GM12872 (cell line): ENCODE data around the gene FUBP3.

Experiments used
- CTCF ChIP-seq: IDR thresholded peaks from 3 replicates; pipeline ENCODE4 v1.5.1; 2011; ENCODE audit warnings: low read depth, mild to moderate bottlenecking, low read length, moderate library complexity; ENCODE audit not compliant: insufficient read depth

FUBP3 gene

GRCh38 chr9:130626249-130626996, 47.0 kb downstream of the FUBP3 start:
- no peak for TF ChIP-seq CTCF

- TF ChIP-seq CTCF = no peak
Measured at GRCh38 chr9:130627051-130627450, 47.7 kb downstream of the FUBP3 start.

- TF ChIP-seq CTCF = no peak
Measured at GRCh38 chr9:130627896-130628792, 48.8 kb downstream of the FUBP3 start.

DNA sequence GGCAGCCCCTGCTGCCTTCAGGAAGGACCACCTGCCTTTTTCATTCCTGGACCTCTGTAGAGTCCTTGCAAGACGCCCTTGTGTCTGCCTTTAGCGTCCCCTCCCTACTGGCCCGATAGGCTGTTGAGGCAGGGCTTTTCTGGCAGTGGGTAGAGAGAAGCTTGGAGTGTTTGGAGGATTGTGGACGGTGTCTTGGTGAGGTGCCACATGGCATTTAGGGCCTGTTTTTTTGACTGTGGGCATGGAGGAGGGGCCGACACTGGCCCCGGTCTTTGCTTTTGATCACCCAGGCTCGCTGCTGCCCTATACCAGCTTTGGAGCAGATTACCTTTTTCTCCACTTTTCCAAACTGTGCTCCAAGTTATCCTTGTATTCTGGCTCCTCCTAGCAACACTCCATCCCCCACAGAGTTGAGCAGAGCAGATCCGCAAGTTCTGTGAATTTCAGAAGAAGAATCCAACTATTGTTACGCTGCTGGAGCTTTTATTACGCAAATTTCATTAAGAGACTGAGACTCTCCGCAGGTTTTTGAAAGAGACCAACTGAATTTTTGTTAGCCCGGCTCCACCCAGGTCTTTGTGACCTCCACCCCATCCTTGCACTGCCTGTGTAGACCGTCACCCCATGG, 50.2 kb downstream of the FUBP3 start:
- no peak for TF ChIP-seq CTCF

- no peak for TF ChIP-seq CTCF
Measured at GRCh38 chr9:130630071-130630450, 50.7 kb downstream of the FUBP3 start.

DNA sequence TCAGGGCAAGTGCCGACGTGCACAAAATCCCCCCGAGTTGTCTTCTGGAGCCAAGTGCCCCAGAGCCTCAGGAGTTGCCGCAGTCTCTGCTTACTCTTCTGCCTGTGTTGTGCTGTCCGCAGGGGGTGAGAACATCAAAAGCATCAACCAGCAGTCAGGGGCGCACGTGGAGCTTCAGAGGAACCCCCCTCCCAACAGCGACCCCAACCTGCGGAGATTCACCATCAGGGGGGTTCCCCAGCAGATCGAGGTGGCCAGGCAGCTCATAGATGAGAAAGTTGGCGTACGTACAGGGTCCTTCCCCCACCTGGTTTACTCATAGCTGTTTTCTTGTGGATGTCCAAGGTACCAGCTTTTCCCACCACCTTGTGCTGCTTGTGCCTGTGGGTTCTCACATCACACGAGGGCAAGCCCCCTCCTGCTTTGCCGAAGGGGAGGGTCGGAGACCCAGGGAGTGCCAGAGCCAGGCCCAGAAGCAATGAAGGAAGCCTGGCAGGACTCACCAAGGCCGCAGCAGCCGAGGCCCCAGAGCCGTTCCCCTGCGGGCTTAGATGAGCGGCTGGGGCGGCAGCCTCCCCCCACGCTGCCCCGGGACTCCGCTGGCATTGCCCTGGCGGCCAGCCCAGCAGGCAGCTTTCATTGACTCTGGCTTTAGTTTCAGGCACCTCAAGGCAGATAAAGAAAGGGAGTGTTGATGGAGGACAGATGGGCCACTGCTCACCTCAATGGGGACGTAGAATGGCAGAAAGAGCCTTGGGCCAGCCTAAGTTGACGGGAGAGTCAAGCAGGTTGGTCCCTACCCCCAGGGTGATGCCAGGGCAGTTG, 51.3 kb downstream of the FUBP3 start:
- TF ChIP-seq CTCF = no peak
